NCI-H146 treated with DMSO at 0.1 percent for 48 hours (cell line): ENCODE data around the gene DNAJC6.

Source experiments
- DNase-seq: peaks from one replicate; lab custom pipeline; 2025; ENCODE audit not compliant: unreplicated experiment; lab: John Stamatoyannopoulos, UW

DNAJC6 gene

GRCh38 chr1:65292861-65293593 lies 16.3 kb upstream of the DNAJC6 start:
- no peak for DNase-seq

DNA sequence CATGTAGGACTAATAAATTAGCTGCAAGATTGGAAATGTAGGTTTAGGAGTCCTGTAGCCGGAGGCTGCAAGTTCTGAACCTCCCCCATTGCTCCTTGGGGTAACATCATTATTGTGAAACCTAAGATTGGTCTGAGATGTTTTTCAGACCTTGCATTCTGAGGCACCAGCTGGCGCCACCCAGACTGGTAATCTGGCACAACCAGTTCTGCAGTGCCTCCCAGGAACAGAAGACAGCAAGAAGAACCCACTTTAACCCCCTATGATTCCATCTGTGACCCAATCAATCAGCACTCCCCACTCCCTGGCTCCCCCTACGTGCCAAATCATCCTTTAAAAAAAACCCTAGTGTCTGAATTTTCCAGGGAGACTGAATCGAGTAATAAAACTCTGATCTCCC lies 11.6 kb upstream of the DNAJC6 start:
- DNase-seq, result no peak

DNA sequence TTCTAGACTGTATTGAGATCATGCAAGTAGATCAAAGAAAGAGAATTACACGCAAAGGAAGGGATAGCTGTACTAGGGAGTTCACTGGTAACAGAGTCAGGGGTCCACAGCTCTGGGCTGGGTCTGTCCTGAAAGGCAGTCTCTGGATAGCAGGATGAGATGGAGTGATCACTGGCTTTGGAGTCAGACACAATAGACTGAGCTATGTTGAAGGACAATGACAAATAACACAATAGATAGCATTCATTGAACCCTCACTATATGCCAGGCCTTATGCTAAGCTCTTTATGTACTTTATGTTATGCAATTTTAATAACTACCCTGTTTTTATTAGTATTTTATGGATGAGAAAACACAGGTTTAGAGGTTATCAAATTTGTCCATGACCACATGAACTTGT lies 10.0 kb upstream of the DNAJC6 start:
- no peak for DNase-seq

DNA sequence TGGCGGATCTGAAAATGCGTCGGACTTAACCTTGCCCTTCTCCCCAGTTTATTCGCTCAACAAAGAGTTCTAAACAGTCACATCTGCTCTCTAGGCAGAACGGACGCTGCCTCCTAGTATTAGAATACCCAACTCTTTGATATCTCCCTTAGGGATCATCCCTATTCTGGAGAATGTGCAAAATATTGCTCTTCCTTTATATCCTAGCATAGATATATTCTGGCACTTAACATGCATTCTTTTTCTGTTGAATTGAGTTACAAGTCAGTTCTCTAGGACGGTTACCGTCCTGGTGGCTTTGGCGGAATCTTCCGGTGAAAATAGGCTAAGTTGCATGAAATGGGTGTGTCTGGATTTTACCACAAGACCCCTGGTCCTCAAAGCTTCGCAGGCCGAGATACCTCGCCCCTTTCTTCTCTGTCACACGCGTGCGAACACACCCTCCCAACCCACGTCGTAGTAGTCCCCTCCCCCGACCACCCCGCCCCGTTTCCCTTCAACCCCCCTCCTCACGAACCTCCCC lies 501 bp upstream of the DNAJC6 start:
- no peak for DNase-seq

GRCh38 chr1:65310078-65310587 lies 790 bp downstream of the DNAJC6 start:
- peak; percentile 76 for DNase-seq

DNA sequence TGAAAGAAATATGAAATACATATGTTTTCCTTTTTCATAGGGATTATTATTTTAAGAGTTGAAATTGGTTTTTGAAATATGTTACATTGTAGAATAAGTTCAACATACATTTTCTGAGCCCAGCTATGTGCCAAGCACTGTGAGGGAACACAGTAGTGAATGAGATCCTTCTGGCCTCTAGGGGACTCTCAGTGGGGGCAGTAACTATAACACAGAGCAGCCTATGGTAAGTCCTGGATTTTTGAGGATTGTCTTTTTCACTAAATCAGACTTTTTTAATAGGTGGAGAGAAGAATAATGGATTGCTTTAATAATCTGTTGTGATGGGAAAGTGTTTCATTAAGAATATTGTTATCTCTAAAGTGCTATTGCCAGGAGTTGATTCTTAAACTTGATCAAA lies 2.4 kb downstream of the DNAJC6 start:
- DNase-seq, result no peak

- DNase-seq, result no peak
These were observed 6.9 kb downstream of the DNAJC6 start for GRCh38 chr1:65316233-65316632.

DNA sequence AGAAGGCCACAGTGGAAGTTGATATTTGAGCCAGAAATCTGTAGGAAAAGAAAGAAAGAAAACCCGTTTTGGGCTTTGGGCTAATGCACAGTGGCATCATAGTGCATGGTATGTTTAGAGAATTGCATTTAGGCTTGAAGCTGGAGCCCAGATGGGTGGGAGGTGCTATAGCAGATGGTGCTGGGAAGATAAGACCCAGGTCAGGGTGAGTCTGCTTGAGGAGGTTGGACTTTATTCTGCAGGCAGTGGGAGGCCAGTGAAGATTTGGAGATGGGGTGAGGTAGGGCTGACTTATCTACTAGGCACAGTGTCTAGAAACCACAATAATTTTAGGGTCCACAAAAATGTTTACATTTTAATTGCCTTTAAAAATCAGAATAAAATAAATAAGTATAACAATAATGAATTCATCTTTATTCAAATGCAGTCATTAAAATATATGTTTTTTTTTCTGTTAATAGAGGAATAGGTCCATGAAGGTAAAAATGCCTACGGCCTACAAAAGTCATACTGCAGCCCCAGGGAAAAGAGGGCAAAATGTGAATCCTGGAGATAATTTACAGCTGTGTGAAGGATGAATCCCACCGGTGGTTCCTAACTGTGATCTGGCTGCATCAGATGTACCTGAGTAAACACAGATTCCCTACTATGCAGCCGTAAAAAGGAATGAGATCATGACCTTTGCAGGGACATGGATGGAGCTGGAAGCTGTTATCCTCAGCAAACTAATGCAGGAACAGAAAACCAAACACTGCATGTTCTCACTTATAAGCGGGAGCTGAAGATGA lies 8.7 kb downstream of the DNAJC6 start:
- DNase-seq, result no peak

DNA sequence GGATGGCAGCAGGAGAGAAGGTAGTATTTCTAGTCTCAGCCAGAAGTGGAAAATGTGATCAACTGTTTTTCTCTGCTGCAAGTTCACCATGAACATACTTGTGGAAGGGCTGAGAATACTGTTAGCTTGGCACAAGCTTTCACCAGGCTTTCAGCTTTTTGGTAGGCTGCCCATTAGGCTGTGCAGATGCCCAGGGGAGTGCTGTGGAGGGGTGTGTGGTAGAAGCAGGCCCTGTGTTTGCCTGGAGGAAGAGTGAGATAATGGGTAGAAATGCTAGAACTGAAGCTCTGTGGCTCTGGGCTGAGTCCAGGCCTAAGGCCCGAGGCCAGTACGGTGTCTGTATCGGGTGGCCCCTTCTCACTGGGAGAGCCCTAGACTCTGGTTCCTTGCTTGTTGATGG lies 9.8 kb downstream of the DNAJC6 start:
- DNase-seq, result no peak

DNA sequence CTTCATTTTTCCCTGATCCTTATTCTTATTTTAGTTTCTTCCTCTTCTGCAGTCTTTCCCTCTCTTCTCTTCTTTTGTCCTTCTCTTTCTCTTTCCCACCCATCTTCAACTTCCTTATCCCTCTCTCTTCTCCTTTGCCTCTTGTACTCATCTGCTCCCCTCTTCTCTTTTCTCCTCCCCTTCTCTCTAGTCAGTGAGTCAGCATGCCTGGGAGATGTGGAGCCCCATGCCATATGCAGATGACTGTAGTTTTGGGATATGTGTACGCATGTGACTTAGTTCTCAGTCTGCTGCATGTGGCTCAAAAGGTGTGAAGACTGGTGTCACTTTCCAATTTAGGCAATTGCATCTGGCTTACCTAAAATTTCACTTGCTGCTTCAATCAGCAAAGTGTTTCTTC lies 10.4 kb downstream of the DNAJC6 start:
- DNase-seq, result no peak

DNA sequence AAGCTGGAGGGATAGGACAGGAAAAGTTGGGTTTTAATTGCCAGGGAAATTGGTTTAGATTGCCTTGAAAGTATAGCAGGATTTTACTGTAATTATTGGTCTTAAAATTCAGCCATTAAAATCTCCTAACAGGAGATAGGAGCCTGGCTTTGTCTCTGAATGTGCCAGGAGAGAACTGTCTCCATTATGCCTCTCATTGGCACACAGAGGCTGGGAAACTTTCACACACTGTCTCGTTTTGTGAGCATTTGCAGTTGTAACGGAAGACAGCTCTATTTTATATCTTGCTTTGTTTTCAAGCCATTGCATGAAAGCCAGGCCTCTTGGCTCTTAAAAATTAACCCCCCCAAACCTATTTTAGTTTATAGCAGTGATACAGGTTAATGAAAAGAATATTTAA lies 12.5 kb downstream of the DNAJC6 start:
- no peak for DNase-seq

- no peak for DNase-seq
These were observed 13.9 kb downstream of the DNAJC6 start for GRCh38 chr1:65323246-65323645.

GRCh38 chr1:65330021-65330420 lies 20.7 kb downstream of the DNAJC6 start:
- no peak for DNase-seq

DNA sequence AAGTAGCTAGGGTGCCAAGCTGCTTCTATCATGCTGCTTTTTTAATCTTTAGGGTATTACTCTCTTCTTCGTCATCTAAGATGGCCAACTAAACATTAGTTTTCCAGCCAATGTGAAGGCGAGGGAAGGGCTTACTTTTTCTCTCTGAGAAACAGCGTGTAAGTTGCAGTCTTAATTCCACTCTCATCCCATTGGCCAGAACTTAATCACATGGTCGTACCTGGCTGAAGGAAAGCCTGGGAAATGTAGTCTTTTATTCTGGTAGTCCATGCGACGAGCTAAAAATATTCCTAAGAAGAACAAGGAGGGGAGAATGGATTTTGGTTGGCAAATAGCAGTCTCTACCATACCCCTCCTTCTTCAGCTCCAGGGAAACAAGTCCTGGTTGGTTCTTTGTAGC lies 21.5 kb downstream of the DNAJC6 start:
- no peak for DNase-seq

GRCh38 chr1:65332821-65333220 lies 23.5 kb downstream of the DNAJC6 start:
- DNase-seq, result no peak

GRCh38 chr1:65334081-65334480 lies 24.7 kb downstream of the DNAJC6 start:
- DNase-seq, result no peak

GRCh38 chr1:65339866-65340468 lies 30.6 kb downstream of the DNAJC6 start:
- no peak for DNase-seq

DNA sequence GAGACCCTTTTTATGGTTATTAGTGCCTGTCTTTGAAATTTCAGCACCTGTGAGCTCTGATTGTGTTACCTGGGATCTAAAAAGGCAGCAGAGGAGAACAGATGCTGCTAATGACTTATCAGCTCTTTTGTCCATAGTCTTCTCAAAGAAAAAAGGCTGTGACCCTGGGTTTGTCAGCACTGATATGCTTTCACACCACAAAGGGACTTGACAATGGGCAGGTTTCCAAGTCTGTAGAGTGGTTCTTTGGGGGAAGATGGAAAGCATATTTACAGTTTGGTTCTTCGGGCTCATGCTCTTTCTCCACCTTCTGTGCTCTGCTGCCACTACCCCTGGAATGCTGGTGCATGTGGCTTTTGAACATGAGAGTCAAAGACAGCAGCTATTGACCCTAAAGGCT lies 32.0 kb downstream of the DNAJC6 start:
- peak; percentile 83 for DNase-seq

GRCh38 chr1:65343286-65343685 lies 33.9 kb downstream of the DNAJC6 start:
- DNase-seq, result no peak

- DNase-seq, result peak; percentile 38
These were observed 35.0 kb downstream of the DNAJC6 start for GRCh38 chr1:65344171-65344814.

DNA sequence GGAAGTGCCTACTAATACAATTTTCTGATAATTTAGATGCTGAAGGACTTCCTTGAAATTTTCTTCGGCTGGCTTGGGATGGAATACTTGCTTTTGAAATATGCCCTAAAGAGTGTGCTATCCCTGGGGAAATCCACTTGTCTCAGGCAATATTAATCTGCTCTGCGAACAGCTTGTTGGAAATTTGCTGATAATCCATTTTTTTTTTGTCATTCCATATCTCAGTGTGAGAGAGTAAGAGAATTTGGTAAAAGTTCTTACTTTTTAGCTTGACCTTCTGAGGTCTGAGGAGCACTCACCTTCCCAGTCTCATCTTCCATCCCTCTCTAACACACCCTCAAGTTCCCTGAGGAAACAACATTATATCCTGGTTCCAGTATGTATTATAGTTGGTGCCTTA lies 36.8 kb downstream of the DNAJC6 start:
- DNase-seq, result no peak
